HG02970 (cell line): ENCODE data around the gene GHITM.
"Not testable (repeated sequence)": the region's sequence is repeated elsewhere in the genome, so short reads cannot be mapped to it uniquely, and the experiment has no call there.

Experiments used
- ATAC-seq: cut with Tn5 transposase; IDR thresholded peaks from one replicate; pipeline ENCODE4 v1.9.1; 2021; ENCODE audit warnings: mild to moderate bottlenecking, moderate library complexity, moderate number of reproducible peaks; ENCODE audit not compliant: unreplicated experiment, low FRiP score

GHITM gene

GRCh38 chr10:84139126-84140035 is at the start of gene GHITM:
Gene GHITM, plus strand, starts transcription at chr10:84139509. Its CDS starts 1,992 bp downstream, at chr10:84141501.
- ATAC-seq: peak; percentile 99

- no peak for ATAC-seq
These were observed 43.4 kb upstream of the GHITM start for GRCh38 chr10:84095811-84096497.

GRCh38 chr10:84097787-84098353 is 41.4 kb upstream of the GHITM start:
- no peak for ATAC-seq

- ATAC-seq: no peak
These were observed 40.6 kb upstream of the GHITM start for GRCh38 chr10:84098667-84099066.

GRCh38 chr10:84101042-84101441 is 38.3 kb upstream of the GHITM start:
- ATAC-seq: no peak

GRCh38 chr10:84108797-84109196 is 30.5 kb upstream of the GHITM start:
- no peak for ATAC-seq

GRCh38 chr10:84109772-84110171 is 29.5 kb upstream of the GHITM start:
- ATAC-seq: not testable (repeated sequence)

- ATAC-seq: not testable (repeated sequence)
These were observed 25.8 kb upstream of the GHITM start for GRCh38 chr10:84113468-84113867.

- no peak for ATAC-seq
These were observed 25.1 kb upstream of the GHITM start for GRCh38 chr10:84114088-84114667.

- ATAC-seq: not testable (repeated sequence)
These were observed 22.1 kb upstream of the GHITM start for GRCh38 chr10:84117204-84117603.

GRCh38 chr10:84117686-84118394 is 21.5 kb upstream of the GHITM start:
- ATAC-seq: no peak

- ATAC-seq: no peak
These were observed 20.8 kb upstream of the GHITM start for GRCh38 chr10:84118395-84119006.

GRCh38 chr10:84123362-84123761 is 15.9 kb upstream of the GHITM start:
- ATAC-seq: no peak

- ATAC-seq: not testable (repeated sequence)
These were observed 13.2 kb upstream of the GHITM start for GRCh38 chr10:84125910-84126784.

GRCh38 chr10:84126785-84127167 is 12.5 kb upstream of the GHITM start:
- ATAC-seq: no peak

GRCh38 chr10:84135836-84136235 is 3.5 kb upstream of the GHITM start:
- no peak for ATAC-seq

GRCh38 chr10:84137811-84138210 is 1.5 kb upstream of the GHITM start:
- no peak for ATAC-seq

GRCh38 chr10:84138478-84139125 is 707 bp upstream of the GHITM start:
- no peak for ATAC-seq

GRCh38 chr10:84140036-84140379 is 699 bp downstream of the GHITM start:
- ATAC-seq: no peak
